ENCODE data around the gene SLC25A13.

GRCh38 chr7:96178581-96178980 is 143.3 kb downstream of the SLC25A13 start:
- no peak for TF ChIP-seq POLR2A (IDR thresholded peaks at IDR 0.05)
- TF ChIP-seq CTCF (IDR thresholded peaks at IDR 0.05), result no peak

Measured in testis (tissue), 2 donors.